Kidney capillary endothelial cell (primary cell): Measurements from ENCODE around the gene CMPK2.

Experiments used
- DNase-seq: peaks from one replicate; pipeline ENCODE4 v3.0.0-alpha.2; 2018; ENCODE audit warnings: low spot score

The CMPK2 gene

GRCh38 chr2:6810961-6811360 is 54.7 kb downstream of the CMPK2 start:
- DNase-seq = no peak

- DNase-seq = no peak
Measured at GRCh38 chr2:6808426-6808825, 57.3 kb downstream of the CMPK2 start.

GRCh38 chr2:6806604-6807003 is 59.1 kb downstream of the CMPK2 start:
- DNase-seq = no peak

- no peak for DNase-seq
Measured at GRCh38 chr2:6800553-6800952, 65.2 kb downstream of the CMPK2 start.
